Measurements from ENCODE around the gene IDI1. TPM values are rescaled to one million over a fixed set of nuclear protein-coding genes. Genes with fewer than 3 reads are reported as not detected.

The IDI1 gene
- total and polyA plus RNA-seq, 4 donors, result 78.8 to 264 (median 109) TPM

DNA sequence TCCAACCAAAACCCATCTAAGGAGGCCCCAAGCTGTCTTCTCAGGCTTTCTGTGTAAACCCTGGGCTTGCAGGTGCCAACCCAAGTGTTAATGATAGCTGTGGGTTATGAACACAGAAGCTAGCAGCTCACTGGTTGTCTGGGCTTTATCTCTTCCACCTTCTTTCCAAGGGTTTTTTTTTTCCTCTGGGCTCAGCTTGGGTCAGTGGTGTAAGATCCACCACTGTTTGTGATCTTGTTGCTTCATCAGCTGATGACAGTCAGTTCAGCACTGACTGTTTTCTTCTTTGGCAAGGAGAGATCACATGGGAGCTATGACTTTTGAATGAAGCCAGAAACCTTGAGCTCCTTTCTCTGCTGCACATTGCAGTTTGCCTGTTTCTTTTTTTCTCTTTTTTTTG, 56.0 kb downstream of the IDI1 start:
- no peak for TF ChIP-seq JUND (IDR thresholded peaks at IDR 0.05)
- Histone ChIP-seq H3K27me3 (ENCODE audit: control insufficient read depth in 4 of 4, insufficient read depth in 4 of 4, low read length in 3 of 4) (no peaks in the 10 kb centered on the region), H3K36me3 (ENCODE audit: control insufficient read depth in 4 of 4, insufficient read depth in 3 of 4, low read depth in 1 of 4, low read length in 3 of 4) (peaks cover 11 to 46% (median 24%) of the 10 kb centered on the region in 4 donors), H3K4me3 (ENCODE audit: low read depth in 1 of 3, low read length in 3 of 3) (no peak overlapping the region), H3K27ac (ENCODE audit: low read depth in 1 of 2, low read length in 2 of 2) (no peak overlapping the region), H3K9ac (ENCODE audit: low read depth in 1 of 2, low read length in 2 of 2) (no peak overlapping the region), H3K9me3 (ENCODE audit: control insufficient read depth in 4 of 4, low read length in 3 of 4) (no peaks in the 10 kb centered on the region), H3K4me1 (ENCODE audit: control insufficient read depth in 4 of 4, insufficient read depth in 4 of 4, low read length in 3 of 4) (peaks cover 4 to 16% (median 8%) of the 10 kb centered on the region in 4 donors)
- no peak for DNase-seq (ENCODE audit: low spot score)

DNA sequence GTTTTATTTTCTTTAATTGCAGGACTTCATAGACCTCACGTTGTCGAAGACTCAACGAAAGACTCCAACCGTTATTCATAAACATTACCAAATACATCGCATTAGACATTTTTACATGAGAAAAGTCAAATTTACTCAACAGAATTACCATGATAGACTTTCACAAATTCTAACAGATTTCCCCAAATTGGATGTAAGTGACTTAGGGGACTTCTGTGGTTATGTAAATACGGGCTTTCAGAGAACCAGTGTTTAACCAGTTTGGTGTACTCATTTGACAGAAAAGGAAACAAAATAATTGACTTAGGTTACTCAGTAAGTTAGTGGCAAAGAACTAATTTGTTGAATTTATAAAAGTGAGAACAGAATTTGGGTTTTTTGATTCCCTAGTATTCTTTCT, 56.5 kb downstream of the IDI1 start:
- no peak overlapping the region for H3K27ac ChIP-seq (ENCODE audit: low read depth in 1 of 2, low read length in 2 of 2)
- H3K36me3 ChIP-seq (ENCODE audit: control insufficient read depth in 4 of 4, insufficient read depth in 3 of 4, low read depth in 1 of 4, low read length in 3 of 4), result peaks cover 7 to 42% (median 20%) of the 10 kb centered on the region in 4 donors
- WGBS, result 96% methylated on average over 6 of the region's 6 CpGs
- no peaks in the 10 kb centered on the region for H3K9me3 ChIP-seq (ENCODE audit: control insufficient read depth in 4 of 4, low read length in 3 of 4)
- H3K4me3 ChIP-seq (ENCODE audit: low read depth in 1 of 3, low read length in 3 of 3), result no peak overlapping the region
- no peaks in the 10 kb centered on the region for H3K27me3 ChIP-seq (ENCODE audit: control insufficient read depth in 4 of 4, insufficient read depth in 4 of 4, low read length in 3 of 4)
- no peak for DNase-seq (ENCODE audit: low spot score)
- peaks cover 4 to 20% (median 11%) of the 10 kb centered on the region in 4 donors for H3K4me1 ChIP-seq (ENCODE audit: control insufficient read depth in 4 of 4, insufficient read depth in 4 of 4, low read length in 3 of 4)
- no peak overlapping the region for H3K9ac ChIP-seq (ENCODE audit: low read depth in 1 of 2, low read length in 2 of 2)
- TF ChIP-seq GABPA (IDR thresholded peaks at IDR 0.05 in 1 of 2, conservative IDR thresholded peaks at IDR 0.05 in 1 of 2), result no peak
- TF ChIP-seq, protein P1, sequence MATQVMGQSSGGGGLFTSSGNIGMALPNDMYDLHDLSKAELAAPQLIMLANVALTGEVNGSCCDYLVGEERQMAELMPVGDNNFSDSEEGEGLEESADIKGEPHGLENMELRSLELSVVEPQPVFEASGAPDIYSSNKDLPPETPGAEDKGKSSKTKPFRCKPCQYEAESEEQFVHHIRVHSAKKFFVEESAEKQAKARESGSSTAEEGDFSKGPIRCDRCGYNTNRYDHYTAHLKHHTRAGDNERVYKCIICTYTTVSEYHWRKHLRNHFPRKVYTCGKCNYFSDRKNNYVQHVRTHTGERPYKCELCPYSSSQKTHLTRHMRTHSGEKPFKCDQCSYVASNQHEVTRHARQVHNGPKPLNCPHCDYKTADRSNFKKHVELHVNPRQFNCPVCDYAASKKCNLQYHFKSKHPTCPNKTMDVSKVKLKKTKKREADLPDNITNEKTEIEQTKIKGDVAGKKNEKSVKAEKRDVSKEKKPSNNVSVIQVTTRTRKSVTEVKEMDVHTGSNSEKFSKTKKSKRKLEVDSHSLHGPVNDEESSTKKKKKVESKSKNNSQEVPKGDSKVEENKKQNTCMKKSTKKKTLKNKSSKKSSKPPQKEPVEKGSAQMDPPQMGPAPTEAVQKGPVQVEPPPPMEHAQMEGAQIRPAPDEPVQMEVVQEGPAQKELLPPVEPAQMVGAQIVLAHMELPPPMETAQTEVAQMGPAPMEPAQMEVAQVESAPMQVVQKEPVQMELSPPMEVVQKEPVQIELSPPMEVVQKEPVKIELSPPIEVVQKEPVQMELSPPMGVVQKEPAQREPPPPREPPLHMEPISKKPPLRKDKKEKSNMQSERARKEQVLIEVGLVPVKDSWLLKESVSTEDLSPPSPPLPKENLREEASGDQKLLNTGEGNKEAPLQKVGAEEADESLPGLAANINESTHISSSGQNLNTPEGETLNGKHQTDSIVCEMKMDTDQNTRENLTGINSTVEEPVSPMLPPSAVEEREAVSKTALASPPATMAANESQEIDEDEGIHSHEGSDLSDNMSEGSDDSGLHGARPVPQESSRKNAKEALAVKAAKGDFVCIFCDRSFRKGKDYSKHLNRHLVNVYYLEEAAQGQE (IDR thresholded peaks at IDR 0.05), result no peak
- no peak for TF ChIP-seq EGR1 (IDR thresholded peaks at IDR 0.05; ENCODE audit: low read depth in 2 of 2)
- TF ChIP-seq, protein P2, sequence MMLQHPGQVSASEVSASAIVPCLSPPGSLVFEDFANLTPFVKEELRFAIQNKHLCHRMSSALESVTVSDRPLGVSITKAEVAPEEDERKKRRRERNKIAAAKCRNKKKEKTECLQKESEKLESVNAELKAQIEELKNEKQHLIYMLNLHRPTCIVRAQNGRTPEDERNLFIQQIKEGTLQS (IDR thresholded peaks at IDR 0.05), result no peak
- TF ChIP-seq NR2F2 (IDR thresholded peaks at IDR 0.05), result no peak
- no peak for TF ChIP-seq RAD21 (IDR thresholded peaks at IDR 0.05)
- TF ChIP-seq, protein P3, sequence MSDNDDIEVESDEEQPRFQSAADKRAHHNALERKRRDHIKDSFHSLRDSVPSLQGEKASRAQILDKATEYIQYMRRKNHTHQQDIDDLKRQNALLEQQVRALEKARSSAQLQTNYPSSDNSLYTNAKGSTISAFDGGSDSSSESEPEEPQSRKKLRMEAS (IDR thresholded peaks at IDR 0.05), result no peak
- TF ChIP-seq HNF4G (IDR thresholded peaks at IDR 0.05), result no peak
- TF ChIP-seq RXRA (IDR thresholded peaks at IDR 0.05), result no peak
- TF ChIP-seq, protein P4, sequence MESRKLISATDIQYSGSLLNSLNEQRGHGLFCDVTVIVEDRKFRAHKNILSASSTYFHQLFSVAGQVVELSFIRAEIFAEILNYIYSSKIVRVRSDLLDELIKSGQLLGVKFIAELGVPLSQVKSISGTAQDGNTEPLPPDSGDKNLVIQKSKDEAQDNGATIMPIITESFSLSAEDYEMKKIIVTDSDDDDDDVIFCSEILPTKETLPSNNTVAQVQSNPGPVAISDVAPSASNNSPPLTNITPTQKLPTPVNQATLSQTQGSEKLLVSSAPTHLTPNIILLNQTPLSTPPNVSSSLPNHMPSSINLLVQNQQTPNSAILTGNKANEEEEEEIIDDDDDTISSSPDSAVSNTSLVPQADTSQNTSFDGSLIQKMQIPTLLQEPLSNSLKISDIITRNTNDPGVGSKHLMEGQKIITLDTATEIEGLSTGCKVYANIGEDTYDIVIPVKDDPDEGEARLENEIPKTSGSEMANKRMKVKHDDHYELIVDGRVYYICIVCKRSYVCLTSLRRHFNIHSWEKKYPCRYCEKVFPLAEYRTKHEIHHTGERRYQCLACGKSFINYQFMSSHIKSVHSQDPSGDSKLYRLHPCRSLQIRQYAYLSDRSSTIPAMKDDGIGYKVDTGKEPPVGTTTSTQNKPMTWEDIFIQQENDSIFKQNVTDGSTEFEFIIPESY (IDR thresholded peaks at IDR 0.05), result no peak
- TF ChIP-seq FOXA1 (IDR thresholded peaks at IDR 0.05), result no peak
- no peak for TF ChIP-seq FOXA2 (IDR thresholded peaks at IDR 0.05)
- TF ChIP-seq YY1 (IDR thresholded peaks at IDR 0.05), result no peak
